UCSD-AML1 (cell line): ENCODE results near the gene TMEM132A.

Experiments
- DNase-seq: peaks from one replicate; lab custom pipeline; 2025; ENCODE audit not compliant: unreplicated experiment; lab: John Stamatoyannopoulos, UW

Gene TMEM132A

DNA sequence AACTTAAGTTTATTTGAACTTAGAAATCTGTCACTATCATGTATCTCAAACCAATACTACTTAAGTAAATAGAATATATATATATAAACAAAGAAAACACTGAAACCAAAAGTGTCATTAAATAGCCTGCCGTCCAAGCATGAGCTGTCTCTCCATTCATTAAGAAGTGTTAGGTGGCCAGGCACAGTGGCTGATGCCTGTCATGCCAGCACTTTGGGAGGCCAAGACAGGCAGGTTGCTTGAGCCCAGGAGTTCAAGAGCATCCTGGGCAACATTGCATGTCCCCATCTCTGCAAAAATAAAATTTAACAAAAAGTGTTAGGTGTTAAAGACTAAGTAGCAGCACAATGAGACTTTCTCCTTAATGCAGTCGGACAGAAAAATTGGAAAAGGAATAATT is 61.2 kb downstream of the TMEM132A start:
- no peak for DNase-seq

DNA sequence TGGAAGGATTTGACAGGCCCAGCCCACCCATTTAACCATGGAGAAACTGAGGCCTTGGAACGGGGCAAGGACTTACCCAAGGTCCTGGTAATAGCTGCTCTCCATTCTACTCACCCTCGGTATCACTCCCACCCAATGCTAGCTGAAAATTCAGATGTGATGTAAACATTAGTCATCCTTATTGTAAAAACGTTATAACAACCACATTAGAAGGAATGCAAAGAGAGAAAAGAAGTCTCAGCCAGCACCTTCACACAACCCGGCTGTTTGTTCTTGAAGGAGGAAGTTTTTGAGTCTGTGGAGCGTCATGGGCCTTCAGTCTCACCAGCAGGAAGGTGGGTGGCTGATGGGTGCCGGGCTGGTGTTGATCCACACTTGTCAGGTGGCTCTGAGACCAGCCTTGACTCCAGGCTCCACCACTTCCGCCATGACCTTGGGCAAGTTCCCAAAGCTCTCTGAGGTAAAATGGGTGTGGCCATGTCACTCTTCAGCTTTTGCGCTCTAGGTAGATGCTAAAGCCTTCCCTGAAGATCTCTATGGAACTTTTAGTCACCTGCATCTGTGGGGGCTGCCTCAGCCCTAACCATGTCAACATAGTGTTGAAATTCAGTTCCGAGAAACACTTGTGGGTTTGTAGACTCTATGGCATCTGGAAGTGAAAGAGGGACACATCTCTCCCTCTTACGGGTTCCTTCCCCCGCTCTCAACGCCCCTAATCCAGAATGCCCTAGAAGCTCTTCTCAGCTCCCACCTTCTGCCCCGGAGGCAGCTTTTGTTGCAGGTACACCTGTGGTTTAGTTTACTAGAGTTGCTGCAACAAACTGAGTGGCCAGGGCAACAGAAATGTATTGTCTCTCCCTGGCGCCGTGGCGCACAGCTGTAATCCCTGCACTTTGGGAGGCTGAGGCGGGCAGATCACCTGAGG is 62.0 kb downstream of the TMEM132A start:
- DNase-seq, result peak; percentile 73
